ENCODE data around the gene TRPM2. TPM values are rescaled to one million over a fixed set of nuclear protein-coding genes. Genes with fewer than 3 reads are reported as not detected.

TRPM2 gene
- total and polyA plus RNA-seq, 2 donors (not counting 3 experiments of a cell fraction or from before 2014, with no cell fraction given) = not detected

DNA sequence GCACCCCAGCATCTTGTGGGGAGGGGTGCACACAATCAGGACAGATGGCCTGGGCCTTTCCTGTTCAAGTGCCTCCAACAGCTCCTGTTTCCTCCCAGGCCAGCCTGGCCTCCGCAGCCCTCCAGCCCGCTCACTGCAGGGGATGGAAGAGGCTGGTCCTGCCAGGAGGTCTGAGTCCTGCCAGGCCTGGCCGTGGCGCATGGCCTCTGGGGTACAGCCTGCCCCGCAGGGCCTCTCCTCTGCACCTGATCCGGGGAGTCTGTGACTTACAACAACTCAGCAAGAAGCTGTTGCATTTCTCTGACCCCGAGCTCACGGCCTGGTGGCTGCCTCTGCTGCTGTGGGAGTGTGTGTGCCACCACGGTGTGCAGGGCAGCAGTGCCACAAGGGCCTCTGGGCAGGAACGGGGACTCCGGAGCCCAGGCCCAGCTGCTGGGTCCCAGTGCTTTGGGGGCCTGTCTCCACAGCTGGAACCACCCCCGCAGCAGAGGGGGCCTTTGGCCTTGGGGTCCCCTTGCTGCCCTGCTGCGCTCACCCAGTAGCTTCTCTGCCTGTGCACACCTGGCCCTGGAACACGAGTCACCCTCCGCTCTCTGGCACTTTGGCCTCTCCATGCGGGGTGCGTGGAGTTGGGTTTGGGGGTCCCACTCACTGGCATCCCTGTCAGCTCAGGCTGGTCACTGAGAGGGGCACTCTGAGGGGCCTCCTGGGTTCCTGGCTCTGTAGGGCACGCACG lies 84.4 kb downstream of the TRPM2 start:
- no peak overlapping the region for H2AFZ ChIP-seq (ENCODE audit: low read depth, low read length)
- dilution Hi-C loops (cut with MboI; ENCODE audit: extremely low pct_ligation_motif_present, low sequenced_read_pairs) = no loop called here
- no peak overlapping the region for H3K27ac ChIP-seq (ENCODE audit: insufficient read depth, low read depth, low read length)
- H3K4me1 ChIP-seq (ENCODE audit: control insufficient read depth, extremely low read depth, insufficient read depth, low read length) = no peaks in the 10 kb centered on the region
- intact Hi-C loops (cut with micrococcal nuclease) = no loop called here
- no peaks in the 10 kb centered on the region for H3K9me1 ChIP-seq (replicated peaks; ENCODE audit: control insufficient read depth, extremely low read depth, insufficient read depth, low read length)
- no peaks in the 10 kb centered on the region for H3K79me2 ChIP-seq (ENCODE audit: control insufficient read depth, insufficient read depth, low read length)
- no peak overlapping the region for H3K4me3 ChIP-seq (replicated peaks in 1 of 3; ENCODE audit: insufficient read depth in 1 of 3, low read depth in 1 of 3, low read length in 3 of 3)
- ChIA-PET CTCF (interaction anchor here (1.1 kb wide), 1 partner anchor 9 kb away, joined by 3 read pairs; no protein-coding TSS in a partner anchor), POLR2A (no interaction called here)
- no TSS peak for BruUV-seq (replicated peaks)
- no peak overlapping the region for H3K9ac ChIP-seq (replicated peaks; ENCODE audit: extremely low read depth, insufficient read depth, low read length)
- H3K36me3 ChIP-seq (ENCODE audit: control insufficient read depth in 2 of 2, extremely low read depth in 1 of 2, insufficient read depth in 2 of 2, low read length in 2 of 2) = no peaks in the 10 kb centered on the region
- FAIRE-seq (no peak), DNase-seq (ENCODE audit: low read depth, low spot score) (no peak)
- H3K4me2 ChIP-seq (ENCODE audit: insufficient read depth, low read length) = no peak overlapping the region
- no peaks in the 10 kb centered on the region for H4K20me1 ChIP-seq (replicated peaks; ENCODE audit: control insufficient read depth, extremely low read depth, insufficient read depth, low read length)
- H3K9me3 ChIP-seq (replicated peaks; ENCODE audit: control insufficient read depth, insufficient read depth, low read length) = no peaks in the 10 kb centered on the region
- H3K27me3 ChIP-seq (ENCODE audit: control insufficient read depth in 2 of 2, insufficient read depth in 2 of 2, low read length in 2 of 2) = no peaks in the 10 kb centered on the region
- no peak for TF ChIP-seq GATA2 (IDR thresholded peaks at IDR 0.05; ENCODE audit: insufficient read depth, insufficient read length, low read depth, low read length)
- no peak for TF ChIP-seq POLR2A (IDR thresholded peaks at IDR 0.05; ENCODE audit: low read depth, low read length)
- no peak for TF ChIP-seq POLR2AphosphoS5 (IDR thresholded peaks at IDR 0.05; ENCODE audit: insufficient read depth, low read depth, low read length)
- TF ChIP-seq FOS (IDR thresholded peaks at IDR 0.05; ENCODE audit: borderline replicate concordance, insufficient read depth, low read length) = no peak
- TF ChIP-seq, protein P1, sequence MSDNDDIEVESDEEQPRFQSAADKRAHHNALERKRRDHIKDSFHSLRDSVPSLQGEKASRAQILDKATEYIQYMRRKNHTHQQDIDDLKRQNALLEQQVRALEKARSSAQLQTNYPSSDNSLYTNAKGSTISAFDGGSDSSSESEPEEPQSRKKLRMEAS (IDR thresholded peaks at IDR 0.05; ENCODE audit: insufficient read depth, insufficient read length) = no peak
- TF ChIP-seq EZH2 (IDR thresholded peaks at IDR 0.05; ENCODE audit: borderline replicate concordance, low read depth, low read length, severe bottlenecking) = no peak
- TF ChIP-seq MYC (IDR thresholded peaks at IDR 0.05; ENCODE audit: low read depth, low read length) = no peak
- TF ChIP-seq JUN (IDR thresholded peaks at IDR 0.05; ENCODE audit: borderline replicate concordance, insufficient read depth, insufficient read length, low read depth) = no peak
- no peak for TF ChIP-seq CTCF (IDR thresholded peaks at IDR 0.05; ENCODE audit: extremely low read depth in 1 of 2, insufficient read depth in 1 of 2, low read depth in 1 of 2, low read length in 2 of 2)

Data from endothelial cell of umbilical vein (primary cell).